ENCODE data around the gene CYP21A2.

The CYP21A2 gene

DNA sequence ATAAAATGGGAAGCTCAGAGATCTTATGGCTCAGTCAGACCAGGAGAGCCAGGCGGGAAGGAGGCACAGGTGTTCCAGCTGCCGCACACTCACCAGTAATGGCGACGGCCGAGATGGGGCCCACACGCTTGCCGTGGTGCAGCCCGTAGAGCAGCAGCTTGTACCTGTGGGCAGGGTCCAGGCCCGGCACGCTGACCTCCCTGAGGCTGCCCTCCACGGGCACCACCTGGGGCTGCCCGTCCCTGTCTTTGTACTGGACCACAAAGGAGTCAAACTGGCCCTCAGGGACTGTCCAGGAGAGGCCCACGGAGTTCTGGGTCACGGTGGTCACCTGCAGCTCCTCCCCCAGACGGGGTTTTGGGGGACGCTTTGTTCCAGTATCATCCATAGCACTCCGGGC, 31.2 kb downstream of the CYP21A2 start:
- TF ChIP-seq CEBPB (IDR thresholded peaks at IDR 0.05) (no peak), EGR1 (IDR thresholded peaks at IDR 0.05) (no peak), EP300 (IDR thresholded peaks at IDR 0.05; ENCODE audit: borderline replicate concordance) (no peak), RAD21 (IDR thresholded peaks at IDR 0.05; ENCODE audit: low read depth) (no peak), TCF12 (IDR thresholded peaks at IDR 0.05; ENCODE audit: low read depth) (no peak), NFIC (IDR thresholded peaks at IDR 0.05) (no peak), FOXM1 (IDR thresholded peaks at IDR 0.05; ENCODE audit: borderline replicate concordance, low read depth) (no peak), YY1 (IDR thresholded peaks at IDR 0.05; ENCODE audit: low read depth) (no peak), ZBTB7A (IDR thresholded peaks at IDR 0.05; ENCODE audit: low read depth) (no peak), TEAD4 (IDR thresholded peaks at IDR 0.05) (no peak), REST (IDR thresholded peaks at IDR 0.05; ENCODE audit: low read depth) (no peak), MAX (IDR thresholded peaks at IDR 0.05) (no peak), CREB1 (IDR thresholded peaks at IDR 0.05; ENCODE audit: low read depth) (no peak), TAF1 (IDR thresholded peaks at IDR 0.05; ENCODE audit: low read depth) (no peak)
- TF ChIP-seq, protein P1, sequence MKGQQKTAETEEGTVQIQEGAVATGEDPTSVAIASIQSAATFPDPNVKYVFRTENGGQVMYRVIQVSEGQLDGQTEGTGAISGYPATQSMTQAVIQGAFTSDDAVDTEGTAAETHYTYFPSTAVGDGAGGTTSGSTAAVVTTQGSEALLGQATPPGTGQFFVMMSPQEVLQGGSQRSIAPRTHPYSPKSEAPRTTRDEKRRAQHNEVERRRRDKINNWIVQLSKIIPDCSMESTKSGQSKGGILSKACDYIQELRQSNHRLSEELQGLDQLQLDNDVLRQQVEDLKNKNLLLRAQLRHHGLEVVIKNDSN (IDR thresholded peaks at IDR 0.05) = no peak

GRCh38 chr6:32069878-32070515, 31.8 kb downstream of the CYP21A2 start:
- no peak for TF ChIP-seq EP300 (IDR thresholded peaks at IDR 0.05; ENCODE audit: borderline replicate concordance)
- no peak for TF ChIP-seq CEBPB (IDR thresholded peaks at IDR 0.05)

- TF ChIP-seq CREB1 (IDR thresholded peaks at IDR 0.05; ENCODE audit: low read depth) (no peak), EP300 (IDR thresholded peaks at IDR 0.05; ENCODE audit: borderline replicate concordance) (no peak), EGR1 (IDR thresholded peaks at IDR 0.05) (no peak), NFIC (IDR thresholded peaks at IDR 0.05) (no peak), RAD21 (IDR thresholded peaks at IDR 0.05; ENCODE audit: low read depth) (no peak), TEAD4 (IDR thresholded peaks at IDR 0.05) (no peak), FOXM1 (IDR thresholded peaks at IDR 0.05; ENCODE audit: borderline replicate concordance, low read depth) (no peak), TCF12 (IDR thresholded peaks at IDR 0.05; ENCODE audit: low read depth) (no peak), MAX (IDR thresholded peaks at IDR 0.05) (no peak), REST (IDR thresholded peaks at IDR 0.05; ENCODE audit: low read depth) (no peak), YY1 (IDR thresholded peaks at IDR 0.05; ENCODE audit: low read depth) (no peak), ZBTB7A (IDR thresholded peaks at IDR 0.05; ENCODE audit: low read depth) (no peak)
- TF ChIP-seq, protein P1 (IDR thresholded peaks at IDR 0.05) = no peak
These were observed 32.8 kb downstream of the CYP21A2 start for GRCh38 chr6:32070814-32071543.

DNA sequence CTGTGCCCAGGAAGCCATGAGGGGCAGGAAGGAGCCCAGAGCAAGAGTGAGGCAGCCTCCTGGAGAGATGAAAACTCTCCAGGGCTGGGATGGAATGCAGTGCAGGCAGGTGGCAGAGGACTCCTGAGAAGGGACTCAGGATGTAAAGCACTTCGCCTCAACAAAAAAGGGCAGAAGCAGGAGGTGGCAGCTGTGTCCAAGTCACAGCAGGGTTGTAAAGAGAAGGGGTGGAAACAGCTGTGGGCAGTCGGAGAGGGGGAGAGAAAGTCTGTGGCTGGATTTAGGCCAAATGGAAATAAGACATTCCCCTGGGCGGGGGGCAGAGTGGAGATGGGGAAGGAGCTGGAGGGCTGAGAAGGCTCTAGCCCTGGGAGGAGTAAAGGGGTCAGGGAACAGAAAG, 34.9 kb downstream of the CYP21A2 start:
- TF ChIP-seq FOXM1 (IDR thresholded peaks at IDR 0.05; ENCODE audit: borderline replicate concordance, low read depth) (no peak), CREB1 (IDR thresholded peaks at IDR 0.05; ENCODE audit: low read depth) (no peak), TEAD4 (IDR thresholded peaks at IDR 0.05) (no peak), EGR1 (IDR thresholded peaks at IDR 0.05) (no peak), RAD21 (IDR thresholded peaks at IDR 0.05; ENCODE audit: low read depth) (no peak), CEBPB (IDR thresholded peaks at IDR 0.05) (no peak), REST (IDR thresholded peaks at IDR 0.05; ENCODE audit: low read depth) (no peak), TAF1 (IDR thresholded peaks at IDR 0.05; ENCODE audit: low read depth) (no peak), NFIC (IDR thresholded peaks at IDR 0.05) (no peak)
- TF ChIP-seq, protein P1 (IDR thresholded peaks at IDR 0.05) = no peak

Data from Ishikawa (cell line).